SIG-M5 (cell line): ENCODE data around the gene INMT.
"Not testable (repeated sequence)": the region's sequence is repeated elsewhere in the genome, so short reads cannot be mapped to it uniquely, and the experiment has no call there.

Source experiments
- DNase-seq: peaks from one replicate; lab custom pipeline; 2025; lab: John Stamatoyannopoulos, UW

INMT gene

GRCh38 chr7:30751696-30752273 lies at the start of gene INMT:
INMT (plus strand) TSS chr7:30752135; CDS start chr7:30752151, 16 bp downstream.
- no peak for DNase-seq

GRCh38 chr7:30702200-30702599 lies 49.7 kb upstream of the INMT start:
- DNase-seq, result no peak

GRCh38 chr7:30703756-30704155 lies 48.2 kb upstream of the INMT start:
- no peak for DNase-seq

GRCh38 chr7:30705008-30705407 lies 46.9 kb upstream of the INMT start:
- DNase-seq, result no peak

GRCh38 chr7:30705596-30705995 lies 46.3 kb upstream of the INMT start:
- DNase-seq, result no peak

- DNase-seq, result no peak
Measured at GRCh38 chr7:30706316-30706715, 45.6 kb upstream of the INMT start.

- no peak for DNase-seq
Measured at GRCh38 chr7:30706908-30707307, 45.0 kb upstream of the INMT start.

GRCh38 chr7:30707391-30708357 lies 44.3 kb upstream of the INMT start:
- no peak for DNase-seq

GRCh38 chr7:30708412-30708811 lies 43.5 kb upstream of the INMT start:
- no peak for DNase-seq

GRCh38 chr7:30708983-30709382 lies 43.0 kb upstream of the INMT start:
- DNase-seq, result no peak

GRCh38 chr7:30709549-30709948 lies 42.4 kb upstream of the INMT start:
- no peak for DNase-seq

GRCh38 chr7:30710669-30711068 lies 41.3 kb upstream of the INMT start:
- no peak for DNase-seq

- DNase-seq, result no peak
Measured at GRCh38 chr7:30713392-30713791, 38.5 kb upstream of the INMT start.

GRCh38 chr7:30714129-30714528 lies 37.8 kb upstream of the INMT start:
- DNase-seq, result no peak

- no peak for DNase-seq
Measured at GRCh38 chr7:30717181-30717580, 34.8 kb upstream of the INMT start.

GRCh38 chr7:30719434-30719833 lies 32.5 kb upstream of the INMT start:
- DNase-seq, result not testable (repeated sequence)

- DNase-seq, result no peak
Measured at GRCh38 chr7:30721211-30721610, 30.7 kb upstream of the INMT start.

GRCh38 chr7:30722187-30722586 lies 29.7 kb upstream of the INMT start:
- no peak for DNase-seq

- DNase-seq, result no peak
Measured at GRCh38 chr7:30722671-30723070, 29.3 kb upstream of the INMT start.

- no peak for DNase-seq
Measured at GRCh38 chr7:30723776-30724175, 28.2 kb upstream of the INMT start.

- no peak for DNase-seq
Measured at GRCh38 chr7:30726296-30727006, 25.5 kb upstream of the INMT start.

- DNase-seq, result no peak
Measured at GRCh38 chr7:30727061-30727945, 24.6 kb upstream of the INMT start.
